Activated CD8-positive, alpha-beta memory T cell treated with anti-CD3 and anti-CD28 coated beads, Interleukin-2, amount 50 U/mL, for 1 hour (primary cell): Measurements from ENCODE around the gene VOPP1.

Experiments used
- DNase-seq: peaks from one replicate; pipeline ENCODE4 v3.0.0-alpha.2; 2020; ENCODE audit errors: extremely low read depth

VOPP1 gene

DNA sequence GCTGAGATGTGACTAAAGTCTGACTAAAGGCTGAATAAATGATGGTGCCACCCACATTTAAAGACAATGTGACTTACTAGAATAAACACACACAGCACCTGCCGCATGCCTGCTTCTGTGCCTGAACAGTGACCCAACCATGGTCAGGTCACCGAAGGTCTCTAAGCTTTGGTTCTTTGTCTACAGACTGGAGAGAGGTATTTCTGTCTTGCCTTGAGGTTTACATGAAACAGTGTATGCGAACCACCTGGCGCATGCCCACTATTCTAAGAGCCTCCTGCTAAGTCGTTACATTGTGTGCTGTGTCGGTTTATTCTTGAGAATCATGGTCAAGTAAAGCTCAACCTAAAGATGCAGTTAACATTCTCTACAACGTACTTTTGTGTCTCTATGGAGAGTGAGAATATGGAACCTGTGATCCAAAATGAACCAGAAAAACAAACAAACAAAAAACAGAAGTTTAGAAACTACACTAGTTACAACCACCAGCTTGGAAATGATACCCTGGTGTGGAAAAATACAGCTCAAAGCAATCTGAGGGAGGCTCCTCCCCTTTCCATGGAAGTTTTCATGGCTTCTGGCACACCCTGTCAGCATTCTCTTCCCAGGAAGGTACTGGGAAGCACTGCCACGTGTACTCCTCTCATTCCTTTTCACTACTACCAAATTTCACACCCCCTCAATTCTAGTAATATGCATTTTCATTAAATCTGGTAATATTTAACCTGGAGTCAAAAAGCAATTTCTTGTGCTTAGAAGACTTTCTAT, 40.0 kb downstream of the VOPP1 start:
- DNase-seq: no peak

DNA sequence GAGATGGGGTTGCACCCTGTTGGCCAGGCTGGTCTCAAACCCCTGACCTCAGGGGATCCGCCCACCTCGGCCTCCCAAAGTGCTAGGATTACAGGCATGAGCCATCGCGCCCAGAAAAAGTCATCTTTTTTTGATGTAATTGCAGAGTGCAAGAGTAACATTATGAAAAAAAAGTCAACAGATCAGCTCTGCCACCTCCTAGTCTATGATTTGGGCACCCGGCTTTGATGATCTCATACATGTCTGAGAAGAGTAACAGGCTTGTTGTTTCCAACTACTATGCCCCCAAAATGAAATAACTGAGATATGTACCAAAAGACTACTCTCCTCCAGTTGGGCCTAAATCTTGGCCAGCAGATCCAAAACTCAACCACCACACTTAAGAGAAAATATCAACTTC, 40.8 kb downstream of the VOPP1 start:
- DNase-seq: no peak

DNA sequence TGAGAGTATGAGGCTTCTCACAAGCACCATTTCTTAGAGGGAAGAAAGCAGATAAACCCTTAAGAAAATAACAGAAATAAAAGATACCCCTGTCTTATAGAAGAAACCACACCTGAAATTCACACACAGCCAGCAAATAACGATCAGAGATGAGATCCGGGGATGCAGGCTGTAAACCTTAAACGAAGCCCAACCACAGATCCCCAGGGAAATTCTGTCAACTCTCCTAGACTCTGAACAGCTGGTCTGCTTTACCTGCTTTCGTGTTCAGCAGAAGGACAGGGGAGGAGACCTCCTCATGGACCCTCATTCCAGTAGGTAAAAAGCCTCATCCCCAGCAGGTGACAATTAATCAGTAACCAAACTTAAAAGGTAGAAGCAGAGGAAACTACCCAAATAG, 45.0 kb downstream of the VOPP1 start:
- no peak for DNase-seq

DNA sequence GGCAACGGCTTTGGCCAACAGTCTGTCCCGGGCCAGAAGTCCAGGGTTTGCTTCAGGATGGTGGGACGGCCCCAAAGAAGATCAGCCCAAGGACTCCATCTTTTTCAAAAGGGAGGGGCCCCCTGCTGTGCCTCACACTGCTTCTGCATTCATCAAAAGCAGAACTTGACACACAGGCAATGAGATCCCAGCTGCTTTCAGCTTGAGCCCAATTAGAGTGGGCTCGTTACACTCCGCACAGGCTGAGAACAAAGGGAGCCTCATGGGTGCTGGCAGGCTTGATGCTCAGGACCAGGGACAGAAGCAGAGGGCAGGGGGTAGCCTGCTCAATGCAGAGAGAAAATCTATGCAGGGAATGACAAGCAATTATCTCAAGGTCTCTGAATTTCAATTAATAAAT, 45.5 kb downstream of the VOPP1 start:
- no peak for DNase-seq

DNA sequence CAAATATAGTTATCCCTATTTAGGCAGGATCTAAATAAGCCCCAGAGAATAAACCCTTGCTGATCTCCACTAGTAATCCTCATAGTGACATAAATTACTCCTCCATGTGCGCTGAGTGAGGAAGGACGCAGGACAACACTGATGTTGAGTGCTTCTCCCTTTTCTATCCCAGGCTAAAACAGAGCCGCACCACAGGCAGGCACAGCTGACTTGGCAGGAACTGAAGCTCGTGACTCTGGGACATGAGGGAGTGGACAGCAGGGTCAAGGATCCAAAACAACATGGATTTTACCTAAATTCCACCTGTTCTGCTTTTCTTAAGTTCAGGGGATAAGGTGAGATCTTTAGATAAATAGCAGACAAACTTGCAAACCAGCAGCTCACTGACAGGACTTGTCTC, 46.0 kb downstream of the VOPP1 start:
- no peak for DNase-seq

DNA sequence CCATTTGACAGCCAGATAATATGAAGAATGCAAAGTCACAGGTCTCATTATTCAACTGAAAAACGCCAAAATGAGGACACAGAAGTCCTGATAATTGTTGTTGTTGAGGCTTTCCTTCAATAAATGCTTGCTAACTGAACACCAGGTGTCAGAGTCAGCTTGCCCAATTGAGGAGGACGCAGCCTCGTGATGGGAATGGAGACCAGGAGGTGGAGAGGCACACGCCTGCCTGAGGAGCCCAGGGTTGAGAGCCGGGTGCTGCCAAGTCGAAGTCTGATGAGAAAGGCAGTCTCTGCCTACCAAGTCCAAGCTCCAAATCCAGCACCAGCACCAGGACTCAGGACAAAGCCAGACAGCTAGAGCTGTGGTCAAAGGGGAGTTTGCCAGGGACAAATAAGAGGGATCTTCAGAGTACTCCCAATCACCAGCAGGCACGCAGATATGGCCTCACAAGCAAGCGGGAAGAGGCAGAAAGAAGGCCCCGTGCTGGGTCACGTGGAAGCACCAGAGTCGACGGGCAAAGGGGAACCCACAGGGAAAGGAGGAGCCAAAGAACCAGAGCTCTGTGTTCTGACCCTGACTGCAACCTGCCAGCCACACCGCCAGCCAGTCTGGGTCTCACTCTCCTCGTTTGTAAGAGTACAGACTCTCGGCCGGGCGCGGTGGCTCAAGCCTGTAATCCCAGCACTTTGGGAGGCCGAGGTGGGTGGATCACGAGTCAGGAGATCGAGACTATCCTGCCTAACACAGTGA, 47.6 kb downstream of the VOPP1 start:
- no peak for DNase-seq

DNA sequence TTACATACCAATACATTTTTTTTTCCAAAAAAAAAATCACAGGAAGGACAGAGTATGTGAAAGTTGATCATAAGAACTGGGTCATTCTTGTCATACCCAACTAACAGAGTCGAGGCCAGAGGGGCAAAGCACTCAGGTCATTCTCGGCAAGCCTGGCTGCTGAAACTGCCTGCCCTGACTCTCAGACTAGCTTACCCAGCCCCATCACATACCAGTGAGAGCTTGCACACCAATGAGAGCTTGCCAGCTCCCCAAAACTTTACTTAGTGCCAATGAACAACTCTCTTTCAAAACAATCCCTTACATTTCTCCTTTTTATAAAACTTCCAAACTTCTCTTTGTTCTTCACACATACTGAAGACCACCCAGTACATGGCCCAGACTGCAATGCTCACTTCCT, 48.9 kb downstream of the VOPP1 start:
- no peak for DNase-seq

DNA sequence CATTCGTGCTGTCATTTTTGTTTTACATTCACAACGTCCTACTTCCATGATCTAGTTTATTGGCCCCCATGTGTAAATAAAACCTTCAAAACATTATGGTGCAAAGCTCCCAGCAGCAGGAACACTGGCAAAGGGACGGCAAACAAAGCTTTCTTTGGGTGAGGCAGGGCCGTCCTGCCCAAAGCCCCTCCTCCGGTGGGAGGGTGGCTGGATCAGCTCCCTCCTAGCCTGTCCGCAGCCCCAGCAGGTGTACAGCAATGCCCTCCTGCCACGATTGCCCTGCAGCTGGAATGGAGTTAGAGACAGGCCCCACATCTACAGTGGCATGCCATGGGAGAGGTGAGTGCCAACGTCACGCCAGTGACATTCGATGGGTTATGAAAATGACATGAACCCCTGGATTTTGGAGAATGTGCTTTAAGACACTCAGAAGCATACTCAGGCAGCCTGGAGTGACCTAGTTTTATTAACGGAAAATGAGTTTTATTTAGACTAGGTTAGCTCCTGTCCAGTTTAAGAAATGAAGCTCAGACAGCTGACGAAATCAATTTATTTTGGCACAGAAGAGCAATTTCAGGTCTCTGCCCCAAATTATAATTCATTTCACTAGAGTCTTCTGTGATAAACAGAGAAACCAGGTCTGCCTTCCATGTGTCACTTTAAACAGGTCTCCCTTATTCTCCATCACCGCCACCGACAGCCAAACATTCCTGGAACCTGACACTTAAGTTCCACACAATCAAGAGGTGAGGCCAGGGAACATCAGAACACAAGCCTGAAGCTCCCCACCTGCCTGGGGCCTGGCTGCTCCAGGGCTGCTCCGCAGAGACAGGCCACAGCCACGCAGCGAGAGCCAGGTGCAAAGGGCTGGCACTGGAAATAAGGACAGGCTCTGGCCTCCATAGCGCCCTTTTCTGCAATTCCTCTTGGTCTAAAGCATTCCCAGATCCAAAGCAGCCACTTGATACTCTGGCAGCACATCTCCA, 50.1 kb downstream of the VOPP1 start:
- no peak for DNase-seq

DNA sequence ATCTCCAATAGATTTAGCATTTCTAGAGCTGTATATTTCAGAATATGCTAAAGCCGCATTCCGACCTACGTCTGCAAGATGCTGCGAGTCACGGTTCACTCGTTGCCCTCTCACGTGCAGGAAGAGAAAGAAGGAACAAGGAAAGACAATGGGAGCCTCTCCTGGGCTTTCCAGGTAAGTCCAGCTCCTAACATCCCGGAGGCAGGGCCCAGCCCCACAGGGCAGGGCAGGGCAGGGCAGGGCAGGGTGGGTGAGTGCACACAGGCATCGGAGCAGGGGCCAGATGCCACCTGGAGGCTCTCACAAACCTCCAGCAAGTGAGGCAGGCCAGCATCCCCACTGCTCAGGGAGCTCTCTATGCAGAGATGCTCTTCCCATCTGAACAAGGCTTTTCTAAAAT, 50.8 kb downstream of the VOPP1 start:
- DNase-seq: no peak

DNA sequence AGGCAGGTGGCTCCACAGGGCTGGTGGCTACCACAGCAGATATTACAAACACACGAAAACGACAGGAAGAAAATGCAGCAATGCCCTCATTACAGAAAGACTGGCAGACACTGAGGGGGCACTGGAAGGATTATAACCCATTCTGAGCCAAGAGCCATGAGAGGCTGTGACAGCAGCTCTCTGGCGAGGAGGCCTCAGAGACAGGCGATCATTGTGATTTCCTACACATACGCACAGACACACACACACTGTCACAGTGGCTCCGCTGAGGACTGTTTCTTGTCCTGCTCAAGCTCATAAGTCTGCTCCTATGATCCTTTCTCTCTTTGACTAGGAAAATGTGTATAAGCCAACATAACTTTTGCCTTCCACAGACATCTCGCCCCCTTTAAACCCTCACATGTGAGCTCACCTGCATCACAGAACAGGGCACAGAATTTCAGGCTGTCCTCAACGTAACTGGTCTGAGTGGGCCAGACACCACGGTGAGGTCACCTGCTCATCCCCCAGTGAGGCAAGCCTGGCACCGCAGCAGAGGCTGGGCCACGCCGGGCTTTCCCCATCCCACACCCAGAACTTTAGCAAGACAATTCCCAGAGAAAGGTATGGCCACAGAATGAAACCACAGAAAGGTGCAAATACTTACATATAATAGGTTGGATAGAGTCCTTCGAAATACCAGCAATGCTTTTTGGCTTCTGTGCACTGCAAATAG, 51.7 kb downstream of the VOPP1 start:
- DNase-seq: no peak

DNA sequence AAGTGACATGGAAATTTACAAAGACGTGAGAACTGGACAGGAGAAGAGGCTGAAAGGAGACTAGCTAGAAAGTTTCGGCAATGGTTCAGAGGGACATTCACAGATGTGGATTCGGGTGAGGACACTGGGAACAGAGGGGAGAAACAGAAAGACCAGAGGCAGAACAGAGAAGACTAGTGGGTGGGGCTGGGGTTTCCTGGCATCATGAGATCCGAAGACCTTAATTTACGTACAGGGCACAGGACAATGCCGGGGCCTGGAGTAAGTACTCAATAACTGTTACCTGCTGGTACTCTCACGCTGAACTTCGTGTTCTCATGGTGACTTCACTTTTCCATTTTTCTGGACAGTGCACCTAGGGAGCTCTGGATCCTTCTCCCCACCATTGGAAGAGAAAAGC, 53.5 kb downstream of the VOPP1 start:
- DNase-seq: no peak

DNA sequence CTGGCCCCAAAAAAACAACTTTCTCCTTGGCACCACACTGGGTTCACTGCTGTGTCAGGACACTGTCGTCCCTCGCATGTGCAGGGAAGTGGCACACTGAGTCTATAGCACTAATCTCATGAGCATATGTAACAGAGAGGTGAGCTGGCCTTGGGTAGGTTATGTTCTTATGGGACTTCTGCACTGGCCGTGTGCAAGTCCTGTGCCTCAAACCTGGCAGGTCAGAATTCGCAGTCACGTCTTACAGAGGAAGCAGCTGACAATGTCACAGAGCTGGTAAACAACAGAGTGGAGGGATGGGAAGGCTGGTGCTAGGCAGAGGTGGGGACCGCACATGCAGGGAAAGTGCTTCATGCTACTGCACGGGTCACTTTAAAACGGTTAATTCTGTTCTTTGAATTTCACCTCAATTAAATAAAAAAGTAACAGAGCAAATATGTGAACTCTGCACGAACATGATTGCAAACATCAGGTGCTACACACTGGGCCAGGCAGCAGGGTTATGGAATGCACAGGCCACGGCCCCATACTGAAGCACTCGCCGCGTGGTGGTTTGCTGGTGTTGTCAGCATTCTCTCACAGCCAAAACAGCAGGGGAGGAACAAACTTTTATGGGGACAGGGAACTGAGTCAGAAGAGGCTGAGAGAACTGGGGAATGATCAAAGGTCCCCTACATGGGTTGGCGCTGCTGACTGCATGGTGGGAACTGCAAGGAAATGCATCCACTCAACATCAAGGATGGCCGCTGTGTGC, 54.2 kb downstream of the VOPP1 start:
- DNase-seq: no peak

DNA sequence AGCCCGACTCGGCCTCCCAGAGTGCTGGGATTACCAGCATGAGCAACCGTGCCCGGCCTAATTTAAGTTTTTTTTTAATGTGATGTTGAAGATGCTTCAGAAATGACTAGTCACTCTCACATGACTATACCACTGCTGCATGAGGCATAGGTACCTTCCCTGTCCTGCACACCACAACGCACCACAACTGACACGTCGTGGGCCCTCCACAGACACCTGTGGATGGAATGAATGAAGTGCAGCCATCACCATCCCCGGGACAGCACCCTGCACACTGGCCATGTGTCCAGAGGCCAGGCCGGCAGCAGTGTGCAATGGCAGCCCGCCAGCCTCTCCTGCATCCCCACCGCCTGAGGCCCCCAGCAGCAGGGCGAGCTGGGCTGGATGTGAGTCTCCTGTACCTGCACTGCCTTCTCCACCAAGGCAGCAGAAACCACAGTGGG, 55.1 kb downstream of the VOPP1 start:
- no peak for DNase-seq

DNA sequence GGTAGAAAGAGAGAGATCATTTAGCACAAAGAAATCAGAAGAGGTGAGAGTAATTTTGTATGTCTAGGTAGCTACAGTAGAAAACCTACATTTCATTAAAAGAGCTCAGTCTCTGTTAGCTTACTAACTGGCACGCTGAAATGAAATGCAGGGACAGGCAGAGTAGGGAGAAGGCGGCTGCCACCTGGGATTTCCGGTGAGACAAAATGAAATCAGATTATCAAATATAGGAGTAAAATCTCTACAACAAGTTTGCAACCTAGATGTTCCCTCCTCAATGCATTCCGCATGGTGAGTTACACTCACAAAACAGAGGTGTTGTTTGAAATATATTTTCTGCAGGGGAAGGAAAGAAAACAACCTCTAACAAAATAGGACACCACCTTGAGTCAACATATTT, 55.9 kb downstream of the VOPP1 start:
- no peak for DNase-seq

DNA sequence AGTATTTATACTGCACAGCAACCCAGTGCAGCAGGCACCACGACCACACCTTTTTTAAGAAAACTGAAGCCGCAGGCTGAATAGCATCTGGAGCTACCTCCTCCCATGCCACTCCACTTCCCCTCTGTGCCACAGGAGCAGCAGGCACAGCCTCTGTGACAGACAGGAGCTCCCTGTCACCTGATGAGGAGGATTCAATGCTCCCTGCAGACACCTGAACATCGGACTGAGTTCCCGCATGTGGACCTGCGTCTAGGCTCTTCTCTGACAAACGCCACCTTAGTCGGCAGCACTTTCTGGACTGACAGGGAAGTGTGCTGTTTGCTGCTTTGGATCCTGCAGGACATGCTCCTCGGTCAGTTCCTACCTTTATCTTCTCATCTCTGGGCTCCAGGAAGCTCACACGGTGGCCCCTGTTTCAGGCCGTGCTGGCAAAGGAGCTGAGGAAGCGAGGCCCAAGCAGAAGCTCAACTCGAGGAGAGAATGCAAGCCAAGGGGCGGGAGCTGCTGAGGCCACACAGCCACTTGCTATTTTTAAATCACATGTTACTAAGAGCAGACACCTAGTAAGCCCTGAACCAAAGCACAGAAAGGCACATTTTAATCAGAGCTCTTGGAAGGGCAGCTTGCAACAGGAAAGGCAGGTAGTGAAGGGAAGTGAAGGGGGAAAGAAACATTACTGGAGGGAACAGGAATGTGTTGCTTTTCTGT, 56.6 kb downstream of the VOPP1 start:
- DNase-seq: no peak

DNA sequence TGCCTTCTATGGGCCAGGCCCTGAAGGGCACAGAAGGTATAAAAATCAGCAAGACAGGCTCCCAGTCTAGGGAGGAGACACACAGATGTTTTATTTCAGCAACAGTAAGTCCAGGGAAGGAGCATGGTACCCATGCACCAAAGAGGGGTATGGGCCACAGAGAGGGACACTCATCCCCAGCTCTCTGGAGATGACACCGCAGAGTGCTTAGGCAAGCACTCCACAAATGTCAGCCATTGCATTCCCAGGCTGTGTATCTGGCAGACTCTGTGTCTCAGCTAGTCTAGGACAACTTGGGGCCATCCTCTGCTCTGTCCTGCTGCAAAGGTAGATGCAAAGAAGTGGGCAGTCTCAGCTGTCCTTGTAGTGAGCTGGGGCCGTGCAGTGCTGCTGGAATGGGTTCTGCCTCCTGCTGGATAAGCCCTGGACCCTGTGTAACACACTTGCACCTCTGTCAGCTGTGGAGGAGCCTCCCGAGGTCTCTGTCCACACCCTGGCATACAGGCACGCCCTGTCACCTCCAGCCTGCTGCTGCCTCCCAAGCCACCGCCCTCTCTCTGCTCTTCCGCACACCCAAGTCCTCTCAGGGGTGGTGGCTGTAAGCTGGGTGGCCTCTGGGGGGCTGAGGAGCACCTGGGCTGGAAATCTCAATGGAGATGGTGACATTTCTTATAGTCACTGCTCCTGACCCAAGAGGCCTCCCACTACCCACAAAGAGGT, 57.6 kb downstream of the VOPP1 start:
- no peak for DNase-seq

DNA sequence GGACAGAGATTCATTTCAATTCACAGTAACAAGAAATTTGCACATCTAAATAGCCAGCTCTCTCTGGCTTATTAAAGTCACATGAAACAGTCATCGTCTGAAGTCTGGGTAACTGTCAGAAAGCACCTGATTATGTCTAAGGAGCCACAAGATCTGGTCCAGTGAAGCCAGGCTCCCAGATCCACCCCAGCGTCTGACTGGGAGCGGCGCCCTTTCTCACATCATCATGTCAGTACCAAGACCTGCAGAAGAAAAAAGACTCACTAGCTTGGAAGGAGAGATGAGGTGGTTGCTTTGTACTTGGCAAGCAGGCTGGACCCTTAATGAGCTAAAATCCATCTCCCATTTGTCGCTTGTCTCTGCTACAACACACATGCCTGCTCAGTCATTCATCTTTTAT, 58.4 kb downstream of the VOPP1 start:
- DNase-seq: no peak

DNA sequence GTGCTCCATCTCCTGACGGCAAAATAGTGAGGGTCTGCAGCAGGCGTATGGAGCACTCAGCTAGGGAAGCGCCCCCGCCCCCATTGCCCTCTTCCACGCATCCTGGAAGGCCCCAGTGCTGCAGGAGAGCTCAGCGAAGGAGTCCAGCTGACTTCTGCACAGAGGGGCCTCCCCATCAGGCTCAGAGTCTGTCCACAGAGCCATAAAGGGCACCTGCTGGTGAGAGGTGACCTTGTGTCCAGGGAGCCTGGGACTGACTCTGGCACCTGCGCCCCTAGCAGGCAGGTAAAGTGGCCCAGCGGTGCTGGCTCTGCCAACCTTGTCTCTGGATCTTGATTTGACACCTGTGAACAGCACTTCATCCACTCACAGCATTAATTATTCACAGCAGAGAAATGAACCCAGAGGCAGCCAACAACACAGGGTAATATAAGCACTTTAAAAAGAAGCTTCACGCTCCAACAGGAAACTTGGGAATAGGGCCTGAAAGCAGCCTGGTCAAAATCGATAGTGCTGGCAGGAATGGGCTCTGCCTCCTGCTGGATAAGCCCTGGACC, 59.6 kb downstream of the VOPP1 start:
- DNase-seq: no peak

DNA sequence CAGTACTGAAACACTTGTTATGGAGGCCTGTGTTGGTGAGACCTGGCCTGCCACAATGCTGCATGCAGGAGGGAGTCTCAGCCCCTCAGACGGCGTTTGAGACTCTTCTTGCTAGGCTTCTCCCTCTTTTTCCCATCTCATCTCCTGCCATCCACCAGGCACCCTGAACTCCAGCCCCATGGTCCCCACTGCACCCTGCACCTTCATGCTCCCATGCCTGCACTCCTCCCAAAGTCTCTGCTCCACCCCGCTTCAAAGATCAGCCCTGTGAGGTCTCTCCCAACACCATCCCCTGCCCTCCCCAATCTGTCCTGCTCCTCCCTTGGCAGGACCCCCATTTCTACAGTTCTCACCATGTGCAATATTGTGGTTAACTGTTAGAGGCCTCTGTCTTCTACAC, 61.7 kb downstream of the VOPP1 start:
- DNase-seq: no peak
